PC-3 (cell line): ENCODE data around the gene CEP170. TPM values are rescaled to one million over a fixed set of nuclear protein-coding genes. Genes with fewer than 3 reads are reported as not detected.

Source experiments
- ATAC-seq: fragments of 200-7000 bp; cut with Tn5 transposase; 2 replicates; pipeline ENCODE4 v1.9.1; 2020; ENCODE audit warnings: mild to moderate bottlenecking, moderate library complexity
- BruUV-seq: library from RNA; stranded (reverse); fragments of 400-500 nt; replicated peaks from 2 replicates; lab custom pipeline; 2021; lab: Mats Ljungman, UMichigan
- CTCF ChIA-PET: fragments of 300-600 bp; sonication (Branson Sonifier 250); formaldehyde crosslinking; loops from one replicate; lab custom pipeline; 2022; ENCODE audit warnings: antibody characterized with exemption; lab: Charles Lee
- POLR2A ChIA-PET: fragments of 300-600 bp; sonication (Branson Sonifier 250); formaldehyde crosslinking; loops from one replicate; lab custom pipeline; 2022; ENCODE audit warnings: antibody characterized with exemption; ENCODE audit not compliant: unreplicated experiment; lab: Charles Lee
- DNase-seq: peaks from one replicate; pipeline ENCODE4 v3.0.0-alpha.2; 2015
- H2AFZ ChIP-seq: fragments of 300-600 bp; sonication (generic); 2 replicates; pipeline ENCODE4 v1.6.0; 2016; ENCODE audit warnings: antibody characterized with exemption, low read length
- H3F3A ChIP-seq: fragments of 300-600 bp; sonication (generic); one replicate; pipeline ENCODE4 v1.6.0; 2017; ENCODE audit warnings: antibody characterized with exemption, low read length, control low read depth, mild to moderate bottlenecking; ENCODE audit not compliant: unreplicated experiment
- H3K27ac ChIP-seq: fragments of 300-600 bp; sonication (generic); 2 replicates; pipeline ENCODE4 v1.5.1; 2016; ENCODE audit warnings: mild to moderate bottlenecking, low read length
- H3K27me3 ChIP-seq: fragments of 300-600 bp; sonication (generic); 2 replicates; pipeline ENCODE4 v1.6.1; 2016; ENCODE audit warnings: low read length, mixed read lengths
- H3K36me3 ChIP-seq: fragments of 300-600 bp; sonication (generic); 2 replicates; pipeline ENCODE4 v1.6.1; 2016; ENCODE audit warnings: low read depth, mixed run types, low read length, mixed read lengths
- H3K4me1 ChIP-seq: fragments of 300-600 bp; sonication (generic); 2 replicates; pipeline ENCODE4 v1.5.1; 2016; ENCODE audit warnings: low read length; ENCODE audit not compliant: insufficient read depth
- H3K4me2 ChIP-seq: fragments of 300-600 bp; sonication (generic); 2 replicates; pipeline ENCODE4 v1.6.0; 2016; ENCODE audit warnings: low read length
- H3K4me3 ChIP-seq: fragments of 300-600 bp; sonication (generic); 2 replicates; pipeline ENCODE4 v1.5.1; 2016; ENCODE audit warnings: mild to moderate bottlenecking, low read length, mixed read lengths
- H3K79me2 ChIP-seq: fragments of 300-600 bp; sonication (generic); 2 replicates; pipeline ENCODE4 v1.6.1; 2017; ENCODE audit warnings: low read length, mixed read lengths
- H3K9ac ChIP-seq: fragments of 300-600 bp; sonication (generic); 2 replicates; pipeline ENCODE4 v1.6.0; 2016; ENCODE audit warnings: mild to moderate bottlenecking, low read length
- H3K9me2 ChIP-seq: fragments of 300-600 bp; sonication (generic); replicated peaks from 2 replicates; pipeline ENCODE4 v1.6.1; 2016; ENCODE audit warnings: mixed run types, low read length, mixed read lengths
- H3K9me3 ChIP-seq: fragments of 300-600 bp; sonication (generic); 2 replicates; pipeline ENCODE4 v1.6.1; 2016; ENCODE audit warnings: low read length, mixed read lengths
- H4K20me1 ChIP-seq: fragments of 300-600 bp; sonication (generic); 2 replicates; pipeline ENCODE4 v1.6.1; 2016; ENCODE audit warnings: low read length, mixed read lengths
- EZH2 ChIP-seq: fragments of 300-600 bp; sonication (generic); IDR thresholded peaks from one replicate; pipeline ENCODE4 v1.6.1; 2017; ENCODE audit warnings: antibody characterized with exemption, mild to moderate bottlenecking, low read length; ENCODE audit not compliant: unreplicated experiment
- EZH2phosphoT487 ChIP-seq: fragments of 300-600 bp; sonication (generic); IDR thresholded peaks from 2 replicates; pipeline ENCODE4 v1.6.1; 2018; ENCODE audit warnings: mild to moderate bottlenecking, antibody characterized with exemption, low read length, borderline replicate concordance
- intact Hi-C: fragments of 100-400 bp; cut with micrococcal nuclease; formaldehyde crosslinking; loops from 2 replicates; pipeline ENCODE4 v1.9.0; 2023
- total RNA-seq: library from RNA; depleted of rRNA; stranded (reverse); fragments of >200 nt; gene quantifications from 2 replicates; pipeline ENCODE4 v1.2.3, GENCODE V29; 2014
- TF ChIP-seq, protein P1 (sequence below): fragments of 300-600 bp; sonication (generic); conservative IDR thresholded peaks from 2 replicates; pipeline ENCODE4 v1.5.1; 2017; ENCODE audit warnings: antibody characterized with exemption, low read depth, mild to moderate bottlenecking, low read length

CEP170 gene
- total RNA-seq, 1 experiment from 2014 or later, result 65.3 TPM

DNA sequence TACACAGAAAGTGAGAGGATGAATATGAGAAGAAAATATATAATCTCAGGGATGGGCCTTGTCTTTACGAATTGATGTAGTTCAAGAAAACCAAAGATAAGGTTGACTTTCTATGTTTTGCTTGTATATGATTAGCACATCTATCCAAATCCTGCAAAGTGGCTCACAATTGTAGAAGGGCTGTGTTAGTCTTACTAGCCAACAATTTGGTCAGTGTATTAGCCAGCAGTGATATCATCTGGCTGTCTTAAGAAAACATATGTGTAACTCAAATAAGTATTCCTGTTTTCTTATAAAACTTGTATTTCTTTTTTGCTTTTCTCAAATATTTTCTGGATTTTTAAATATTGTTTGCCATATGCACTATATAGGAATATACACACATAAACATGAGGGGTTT lies 6.3 kb upstream of the CEP170 start:
- Histone ChIP-seq H3K79me2 (peaks cover 58% of the 10 kb centered on the region), H3K36me3 (no peaks in the 10 kb centered on the region), H3K4me1 (peaks cover 32% of the 10 kb centered on the region), H3K4me3 (no peak overlapping the region), H2AFZ (no peak overlapping the region), H3K9ac (no peak overlapping the region), H3K9me3 (no peaks in the 10 kb centered on the region), H3F3A (no peaks in the 10 kb centered on the region), H3K9me2 (no peaks in the 10 kb centered on the region), H3K4me2 (no peak overlapping the region), H3K27me3 (no peaks in the 10 kb centered on the region), H3K27ac (no peak overlapping the region), H4K20me1 (no peaks in the 10 kb centered on the region)
- TF ChIP-seq, protein P1, sequence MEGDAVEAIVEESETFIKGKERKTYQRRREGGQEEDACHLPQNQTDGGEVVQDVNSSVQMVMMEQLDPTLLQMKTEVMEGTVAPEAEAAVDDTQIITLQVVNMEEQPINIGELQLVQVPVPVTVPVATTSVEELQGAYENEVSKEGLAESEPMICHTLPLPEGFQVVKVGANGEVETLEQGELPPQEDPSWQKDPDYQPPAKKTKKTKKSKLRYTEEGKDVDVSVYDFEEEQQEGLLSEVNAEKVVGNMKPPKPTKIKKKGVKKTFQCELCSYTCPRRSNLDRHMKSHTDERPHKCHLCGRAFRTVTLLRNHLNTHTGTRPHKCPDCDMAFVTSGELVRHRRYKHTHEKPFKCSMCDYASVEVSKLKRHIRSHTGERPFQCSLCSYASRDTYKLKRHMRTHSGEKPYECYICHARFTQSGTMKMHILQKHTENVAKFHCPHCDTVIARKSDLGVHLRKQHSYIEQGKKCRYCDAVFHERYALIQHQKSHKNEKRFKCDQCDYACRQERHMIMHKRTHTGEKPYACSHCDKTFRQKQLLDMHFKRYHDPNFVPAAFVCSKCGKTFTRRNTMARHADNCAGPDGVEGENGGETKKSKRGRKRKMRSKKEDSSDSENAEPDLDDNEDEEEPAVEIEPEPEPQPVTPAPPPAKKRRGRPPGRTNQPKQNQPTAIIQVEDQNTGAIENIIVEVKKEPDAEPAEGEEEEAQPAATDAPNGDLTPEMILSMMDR, result no peak
- TF ChIP-seq EZH2, result no peak
- no peak for TF ChIP-seq EZH2phosphoT487
- ATAC-seq (no peak), DNase-seq (no peak)
- no TSS peak for BruUV-seq
- ChIA-PET CTCF (no interaction called here), POLR2A (no interaction called here)
- intact Hi-C loops, result no loop called here

DNA sequence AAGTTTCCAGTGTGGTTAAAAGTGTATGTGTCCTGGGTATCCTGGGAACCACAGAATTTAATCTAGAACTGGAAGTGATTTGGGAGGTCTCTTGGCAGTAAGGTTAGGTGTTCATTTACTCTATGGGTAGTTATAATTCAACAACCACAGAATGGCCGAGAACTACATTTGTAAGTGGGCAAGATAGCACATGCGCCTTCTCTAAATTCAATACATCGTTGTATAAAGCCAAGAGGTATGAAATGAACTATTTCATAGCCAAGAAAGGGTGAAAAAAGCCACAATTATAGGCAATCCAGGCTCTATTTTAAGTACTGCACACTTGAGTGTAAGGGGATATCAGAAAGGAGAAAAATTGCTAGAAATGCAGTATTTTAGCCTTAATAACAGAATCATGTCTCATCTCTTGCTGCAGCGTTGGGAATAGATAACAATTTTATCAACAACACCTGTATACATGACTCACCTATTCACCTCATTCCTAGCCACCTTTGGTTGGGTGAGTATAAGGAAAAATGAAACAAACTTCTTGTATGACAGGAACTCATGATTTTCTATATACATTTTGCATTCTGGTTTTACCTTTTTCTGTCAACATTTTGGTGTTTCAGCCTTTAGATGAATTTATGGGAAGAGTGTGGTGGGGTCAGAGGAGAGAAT lies 5.3 kb upstream of the CEP170 start:
- H3K36me3 ChIP-seq, result no peaks in the 10 kb centered on the region
- no peak for ATAC-seq
- no peak overlapping the region for H3K9ac ChIP-seq
- no peaks in the 10 kb centered on the region for H3K27me3 ChIP-seq
- H3K79me2 ChIP-seq, result peaks cover 56% of the 10 kb centered on the region
- no peaks in the 10 kb centered on the region for H3K9me3 ChIP-seq
- DNase-seq, result no peak
- H3K4me1 ChIP-seq, result peaks cover 33% of the 10 kb centered on the region
- no peak overlapping the region for H3K4me3 ChIP-seq
- H3F3A ChIP-seq, result no peaks in the 10 kb centered on the region
- no peak overlapping the region for H3K27ac ChIP-seq
- POLR2A ChIA-PET, result no interaction called here
- H2AFZ ChIP-seq, result no peak overlapping the region
- no TSS peak for BruUV-seq
- H3K9me2 ChIP-seq, result no peaks in the 10 kb centered on the region
- intact Hi-C loops, result no loop called here
- CTCF ChIA-PET, result no interaction called here
- H4K20me1 ChIP-seq, result no peaks in the 10 kb centered on the region
- H3K4me2 ChIP-seq, result no peak overlapping the region
- TF ChIP-seq EZH2, result no peak
- no peak for TF ChIP-seq EZH2phosphoT487
- TF ChIP-seq, protein P1, result no peak

DNA sequence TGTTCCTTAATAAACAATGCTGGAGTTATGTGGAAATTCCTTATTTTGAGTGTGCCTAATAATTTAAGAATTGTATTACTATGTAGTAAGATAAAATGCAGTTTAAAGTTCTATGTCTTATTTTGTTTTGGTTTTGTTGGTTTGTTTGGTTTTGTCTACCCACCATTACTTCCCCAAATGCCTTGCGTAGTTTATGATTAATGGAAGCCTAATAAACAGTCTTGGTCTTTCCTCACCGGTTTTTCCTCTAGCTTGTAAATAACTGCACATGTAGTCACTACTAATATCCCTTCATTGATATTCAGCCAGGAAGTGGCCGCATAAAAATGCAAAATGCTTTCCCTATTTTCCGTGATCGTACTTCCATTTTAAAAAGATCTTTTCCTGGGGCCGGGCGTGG lies 3.6 kb upstream of the CEP170 start:
- Histone ChIP-seq H3K36me3 (no peaks in the 10 kb centered on the region), H4K20me1 (no peaks in the 10 kb centered on the region), H3K27ac (no peak overlapping the region), H3K9me3 (no peaks in the 10 kb centered on the region), H3K4me1 (peaks cover 16% of the 10 kb centered on the region), H3K4me2 (no peak overlapping the region), H3K27me3 (no peaks in the 10 kb centered on the region), H3K79me2 (peaks cover 52% of the 10 kb centered on the region), H3K4me3 (no peak overlapping the region), H2AFZ (no peak overlapping the region), H3F3A (no peaks in the 10 kb centered on the region), H3K9me2 (no peaks in the 10 kb centered on the region), H3K9ac (no peak overlapping the region)
- BruUV-seq, result no TSS peak
- ATAC-seq, result no peak
- no peak for DNase-seq
- POLR2A ChIA-PET, result no interaction called here
- TF ChIP-seq EZH2 (no peak), EZH2phosphoT487 (no peak)
- TF ChIP-seq, protein P1, result no peak
- intact Hi-C loops, result no loop called here
- CTCF ChIA-PET, result no interaction called here
